H1 (cell line): Measurements from ENCODE around the gene SPINDOC.

ENCODE experiments used
- EP300 ChIP-seq, 2 experiments: IDR thresholded peaks; 1 replicate in 1 of 2; 2 replicates in 1 of 2; pipeline ENCODE4 v1.6.1; 2011 to 2012; ENCODE audit warnings: low read depth in 2 of 2, low read length in 2 of 2, mild to moderate bottlenecking in 2 of 2, borderline replicate concordance in 1 of 2, inconsistent platforms in 1 of 2, moderate library complexity in 1 of 2
- POLR2A ChIP-seq, 2 experiments: IDR thresholded peaks; 1 replicate in 1 of 2; 2 replicates in 1 of 2; pipeline ENCODE4 v1.6.1; 2011; ENCODE audit warnings: low read depth in 2 of 2, low read length in 2 of 2, mild to moderate bottlenecking in 2 of 2; ENCODE audit errors: control extremely low read depth in 1 of 2
- RAD21 ChIP-seq, 2 experiments: IDR thresholded peaks in 1 of 2; conservative IDR thresholded peaks in 1 of 2; 2 replicates each; pipeline ENCODE4 v1.6.1; 2011; ENCODE audit warnings: low read depth in 2 of 2, low read length in 2 of 2, improper control_type of control experiment in 1 of 2, inconsistent platforms in 1 of 2, mild to moderate bottlenecking in 1 of 2, moderate library complexity in 1 of 2
- TF ChIP-seq, protein P1 (sequence below), 3 experiments: IDR thresholded peaks; 1 replicate in 2 of 3; 2 replicates in 1 of 3; pipeline versions ENCODE4 v1.5.1 to v1.6.1; 2011; ENCODE audit warnings: low read length in 3 of 3, mild to moderate bottlenecking in 3 of 3, inconsistent platforms in 2 of 3, low read depth in 1 of 3, moderate library complexity in 1 of 3; ENCODE audit not compliant: insufficient read depth in 1 of 3; ENCODE audit errors: control extremely low read depth in 1 of 3

GRCh38 chr11:63769714-63770455 lies 43.4 kb upstream of the SPINDOC start:
- no peak for TF ChIP-seq RAD21 (IDR thresholded peaks at IDR 0.05 in 1 of 2, conservative IDR thresholded peaks at IDR 0.05 in 1 of 2; ENCODE audit: low read depth in 2 of 2, low read length in 2 of 2)
- TF ChIP-seq EP300 (IDR thresholded peaks at IDR 0.05; ENCODE audit: borderline replicate concordance in 1 of 2, low read depth in 2 of 2, low read length in 2 of 2), result no peak
- no peak for TF ChIP-seq POLR2A (IDR thresholded peaks at IDR 0.05; ENCODE audit: control extremely low read depth in 1 of 2, low read depth in 2 of 2, low read length in 2 of 2)
- TF ChIP-seq, protein P1, sequence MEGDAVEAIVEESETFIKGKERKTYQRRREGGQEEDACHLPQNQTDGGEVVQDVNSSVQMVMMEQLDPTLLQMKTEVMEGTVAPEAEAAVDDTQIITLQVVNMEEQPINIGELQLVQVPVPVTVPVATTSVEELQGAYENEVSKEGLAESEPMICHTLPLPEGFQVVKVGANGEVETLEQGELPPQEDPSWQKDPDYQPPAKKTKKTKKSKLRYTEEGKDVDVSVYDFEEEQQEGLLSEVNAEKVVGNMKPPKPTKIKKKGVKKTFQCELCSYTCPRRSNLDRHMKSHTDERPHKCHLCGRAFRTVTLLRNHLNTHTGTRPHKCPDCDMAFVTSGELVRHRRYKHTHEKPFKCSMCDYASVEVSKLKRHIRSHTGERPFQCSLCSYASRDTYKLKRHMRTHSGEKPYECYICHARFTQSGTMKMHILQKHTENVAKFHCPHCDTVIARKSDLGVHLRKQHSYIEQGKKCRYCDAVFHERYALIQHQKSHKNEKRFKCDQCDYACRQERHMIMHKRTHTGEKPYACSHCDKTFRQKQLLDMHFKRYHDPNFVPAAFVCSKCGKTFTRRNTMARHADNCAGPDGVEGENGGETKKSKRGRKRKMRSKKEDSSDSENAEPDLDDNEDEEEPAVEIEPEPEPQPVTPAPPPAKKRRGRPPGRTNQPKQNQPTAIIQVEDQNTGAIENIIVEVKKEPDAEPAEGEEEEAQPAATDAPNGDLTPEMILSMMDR (IDR thresholded peaks at IDR 0.05; ENCODE audit: control extremely low read depth in 1 of 3, insufficient read depth in 1 of 3, low read depth in 1 of 3, low read length in 3 of 3), result no peak
